OCI-LY7 (cell line): Measurements from ENCODE around the gene MACROD1. TPM values are rescaled to one million over a fixed set of nuclear protein-coding genes. Genes with fewer than 3 reads are reported as not detected.

ENCODE experiments used
- BruUV-seq: library from RNA; stranded (reverse); fragments of 400-500 nt; replicated peaks from 2 replicates; lab custom pipeline; 2021; lab: Mats Ljungman, UMichigan
- CTCF ChIA-PET: fragments of 300-600 bp; sonication (Branson Sonifier 250); formaldehyde crosslinking; loops from one replicate; lab custom pipeline; 2022; ENCODE audit warnings: antibody characterized with exemption; ENCODE audit not compliant: unreplicated experiment; lab: Charles Lee
- POLR2A ChIA-PET: fragments of 300-600 bp; sonication (Branson Sonifier 250); formaldehyde crosslinking; loops from one replicate; lab custom pipeline; 2022; ENCODE audit warnings: antibody characterized with exemption; lab: Charles Lee
- DNase-seq: peaks from one replicate; pipeline ENCODE4 v3.0.0-alpha.2; 2015; ENCODE audit warnings: low spot score
- H2AFZ ChIP-seq: fragments of 200-600 bp; sonication (generic), shearing (Covaris generic); 2 replicates; pipeline ENCODE4 v1.6.1; 2014; ENCODE audit warnings: mild to moderate bottlenecking, antibody characterized with exemption, low read length, moderate library complexity
- H3K27ac ChIP-seq: fragments of 200-600 bp; sonication (generic); 2 replicates; pipeline ENCODE4 v1.5.1; 2014; ENCODE audit warnings: mixed run types, low read depth, mild to moderate bottlenecking, moderate library complexity, low read length, inconsistent platforms; ENCODE audit not compliant: poor library complexity, severe bottlenecking
- H3K36me3 ChIP-seq: fragments of 200-600 bp; sonication (generic); 2 replicates; pipeline ENCODE4 v1.6.1; 2014; ENCODE audit warnings: mild to moderate bottlenecking, antibody characterized with exemption, low read length, moderate library complexity, mixed read lengths; ENCODE audit not compliant: insufficient read depth
- H3K4me1 ChIP-seq: fragments of 200-600 bp; sonication (generic); 2 replicates; pipeline ENCODE4 v1.5.1; 2014; ENCODE audit warnings: mild to moderate bottlenecking, low read length; ENCODE audit not compliant: insufficient read depth, poor library complexity, severe bottlenecking
- H3K4me2 ChIP-seq: fragments of 200-600 bp; sonication (generic); 2 replicates; pipeline ENCODE4 v1.6.1; 2014; ENCODE audit warnings: mild to moderate bottlenecking, low read length
- H3K4me3 ChIP-seq: fragments of 200-600 bp; sonication (generic); 2 replicates; pipeline ENCODE4 v1.5.1; 2014; ENCODE audit warnings: mild to moderate bottlenecking, low read depth, low read length; ENCODE audit not compliant: poor library complexity, severe bottlenecking
- H3K79me2 ChIP-seq: fragments of 200-600 bp; sonication (generic); 2 replicates; pipeline ENCODE4 v1.6.1; 2016; ENCODE audit warnings: low read depth, mild to moderate bottlenecking, low read length, moderate library complexity, mixed read lengths; ENCODE audit not compliant: insufficient read depth
- H3K9me2 ChIP-seq: fragments of 200-600 bp; sonication (generic); 2 replicates; pipeline ENCODE4 v1.6.1; 2016; ENCODE audit warnings: mild to moderate bottlenecking, low read length, mixed read lengths; ENCODE audit not compliant: insufficient read depth
- H3K9me3 ChIP-seq: fragments of 200-600 bp; sonication (generic); 2 replicates; pipeline ENCODE4 v1.6.1; 2014; ENCODE audit warnings: mild to moderate bottlenecking, mixed run types, low read length, mixed read lengths
- H4K20me1 ChIP-seq: fragments of 200-600 bp; sonication (generic); 2 replicates; pipeline ENCODE4 v1.6.1; 2014; ENCODE audit warnings: mild to moderate bottlenecking, antibody characterized with exemption, low read length, moderate library complexity, mixed read lengths; ENCODE audit not compliant: insufficient read depth
- EZH2phosphoT487 ChIP-seq: fragments of 200-600 bp; sonication (generic); IDR thresholded peaks from 2 replicates; pipeline ENCODE4 v1.6.1; 2018; ENCODE audit warnings: low read depth, borderline replicate concordance, mild to moderate bottlenecking, mixed run types, antibody characterized with exemption, low read length, moderate library complexity, mixed read lengths
- intact Hi-C: fragments of 100-400 bp; cut with micrococcal nuclease; formaldehyde crosslinking; loops from one replicate; pipeline ENCODE4 v1.10.0; 2022; ENCODE audit not compliant: unreplicated experiment
- total RNA-seq, 2 experiments: library from RNA; depleted of rRNA in 1 of 2; stranded (reverse); fragments of >200 nt in 1 of 2; shearing (Covaris generic) in 1 of 2; gene quantifications; 2 replicates each; pipeline ENCODE4 v1.2.3, GENCODE V29; 2014 to 2022
- TF ChIP-seq, protein P1 (sequence below): fragments of 200-600 bp; sonication (generic); conservative IDR thresholded peaks from 2 replicates; pipeline ENCODE4 v1.5.1; 2014; ENCODE audit warnings: mild to moderate bottlenecking, antibody characterized with exemption, low read length, moderate library complexity, mixed read lengths

Gene MACROD1
- total RNA-seq, 2 experiments from 2014 or later: 14.7 to 25.4 TPM

DNA sequence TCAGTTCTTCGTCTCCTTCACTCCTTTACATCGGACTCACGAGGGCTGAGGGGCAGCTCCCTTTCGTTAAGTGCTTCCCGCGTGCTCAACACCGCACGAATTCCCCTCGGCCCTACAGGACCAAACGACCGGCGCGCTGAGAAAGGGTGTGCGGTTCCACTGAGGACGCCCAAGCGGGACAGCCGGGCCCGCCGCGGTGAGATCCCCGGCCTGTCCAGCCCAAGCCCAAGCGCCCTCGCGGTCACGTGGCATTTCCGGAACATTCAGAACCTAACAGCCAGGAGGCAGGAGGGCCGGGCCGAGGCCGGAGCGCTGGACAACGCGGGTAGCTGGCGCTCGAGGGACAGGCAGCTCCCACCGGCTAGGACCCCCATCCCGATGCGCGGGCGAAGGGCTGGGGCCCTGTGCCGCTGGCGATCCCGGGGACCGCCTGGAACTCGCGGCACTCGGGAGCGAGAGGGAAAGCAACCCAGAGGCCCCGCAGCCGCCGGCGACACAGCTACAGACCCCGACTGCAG is 19.3 kb upstream of the MACROD1 start:
- BruUV-seq: TSS peak; percentile 76
- peak overlapping the region; percentile 4; the same call in 1 of the 2 replicates for H2AFZ ChIP-seq

DNA sequence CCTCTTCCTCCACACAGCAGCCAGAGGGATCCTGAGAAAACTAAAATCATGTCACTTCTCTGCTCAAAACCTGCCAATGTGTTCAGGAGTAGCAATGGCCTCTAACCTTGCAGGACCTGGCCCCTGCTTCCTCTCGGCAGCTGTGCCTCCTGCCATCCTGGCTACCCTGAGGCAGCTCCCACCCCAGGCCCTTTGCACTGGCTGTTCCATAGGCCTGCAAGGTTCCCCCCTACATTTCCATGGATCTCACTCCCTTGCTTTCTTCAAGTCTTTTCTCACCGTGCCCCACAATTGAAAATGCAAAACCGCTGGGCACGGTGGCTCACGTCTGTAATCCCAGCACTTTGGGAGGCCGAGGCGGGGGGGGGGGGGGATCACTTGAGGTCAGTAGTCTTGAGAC is 18.0 kb upstream of the MACROD1 start:
- peak overlapping the region; percentile 85 for H3K4me2 ChIP-seq
- CTCF ChIA-PET: no interaction called here
- intact Hi-C loops: loop anchor here (2.0 kb wide), 1 partner anchor 23 kb away; the partner anchor contains the start of gene FERMT3
- no peak for DNase-seq
- H3K4me1 ChIP-seq: peaks cover 34% of the 10 kb centered on the region
- H3K9me3 ChIP-seq: no peaks in the 10 kb centered on the region
- peaks cover 22% of the 10 kb centered on the region for H3K79me2 ChIP-seq
- H3K27ac ChIP-seq: no peak overlapping the region
- TF ChIP-seq, protein P1, sequence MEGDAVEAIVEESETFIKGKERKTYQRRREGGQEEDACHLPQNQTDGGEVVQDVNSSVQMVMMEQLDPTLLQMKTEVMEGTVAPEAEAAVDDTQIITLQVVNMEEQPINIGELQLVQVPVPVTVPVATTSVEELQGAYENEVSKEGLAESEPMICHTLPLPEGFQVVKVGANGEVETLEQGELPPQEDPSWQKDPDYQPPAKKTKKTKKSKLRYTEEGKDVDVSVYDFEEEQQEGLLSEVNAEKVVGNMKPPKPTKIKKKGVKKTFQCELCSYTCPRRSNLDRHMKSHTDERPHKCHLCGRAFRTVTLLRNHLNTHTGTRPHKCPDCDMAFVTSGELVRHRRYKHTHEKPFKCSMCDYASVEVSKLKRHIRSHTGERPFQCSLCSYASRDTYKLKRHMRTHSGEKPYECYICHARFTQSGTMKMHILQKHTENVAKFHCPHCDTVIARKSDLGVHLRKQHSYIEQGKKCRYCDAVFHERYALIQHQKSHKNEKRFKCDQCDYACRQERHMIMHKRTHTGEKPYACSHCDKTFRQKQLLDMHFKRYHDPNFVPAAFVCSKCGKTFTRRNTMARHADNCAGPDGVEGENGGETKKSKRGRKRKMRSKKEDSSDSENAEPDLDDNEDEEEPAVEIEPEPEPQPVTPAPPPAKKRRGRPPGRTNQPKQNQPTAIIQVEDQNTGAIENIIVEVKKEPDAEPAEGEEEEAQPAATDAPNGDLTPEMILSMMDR: no peak
- no peak for TF ChIP-seq EZH2phosphoT487
- peaks cover 8% of the 10 kb centered on the region; the same call in 1 of the 2 replicates for H4K20me1 ChIP-seq
- POLR2A ChIA-PET: interaction anchor here (0.6 to 3.6 kb wide), 3 partner anchors 9 to 206 kb away, joined by 3 to 28 read pairs (median 3); partner anchors contain the start of gene FERMT3
- BruUV-seq: no TSS peak
- H2AFZ ChIP-seq: no peak overlapping the region
- no peaks in the 10 kb centered on the region for H3K9me2 ChIP-seq
- H3K36me3 ChIP-seq: peaks cover 6% of the 10 kb centered on the region
- H3K4me3 ChIP-seq: peak overlapping the region; percentile 75

More for the DNA sequence above, 19.3 kb upstream of the MACROD1 start:
- peak; percentile 55 for DNase-seq
- Histone ChIP-seq H3K9me3 (no peaks in the 10 kb centered on the region), H3K36me3 (no peaks in the 10 kb centered on the region; the same call in none of the 2 replicates), H3K79me2 (peaks cover 22% of the 10 kb centered on the region), H3K4me1 (peaks cover 34% of the 10 kb centered on the region), H3K9me2 (no peaks in the 10 kb centered on the region), H3K4me3 (peak overlapping the region; percentile 75), H3K4me2 (peak overlapping the region; percentile 85), H4K20me1 (peaks cover 16% of the 10 kb centered on the region; the same call in 1 of the 2 replicates), H3K27ac (peak overlapping the region; percentile 59)
- POLR2A ChIA-PET: interaction anchor here (0.6 to 3.6 kb wide), 8 partner anchors 11 to 1727 kb away, joined by 3 to 28 read pairs (median 3); partner anchors contain the start of gene FERMT3
- intact Hi-C loops: loop anchor here (2.0 to 5.0 kb wide), 2 partner anchors 22 to 117 kb away; partner anchors contain the start of genes CATSPERZ and FERMT3
- no peak for TF ChIP-seq EZH2phosphoT487
- TF ChIP-seq, protein P1: no peak
- CTCF ChIA-PET: interaction anchor here (0.6 to 0.9 kb wide), 2 partner anchors 341 to 1539 kb away, joined by 3 to 7 read pairs; partner anchors contain the start of gene GANAB
